C1 segment of cervical spinal cord (tissue), 14 donors: ENCODE measurements around the gene C21orf91.
"Not testable (repeated sequence)": the region's sequence is repeated elsewhere in the genome, so short reads cannot be mapped to it uniquely, and the experiment has no call there.

Experiments used
- DNase-seq, 14 donors: peaks; one replicate each; lab custom pipeline; 2025; lab: John Stamatoyannopoulos, UW

Gene C21orf91

GRCh38 chr21:17779496-17779895, 39.7 kb downstream of the C21orf91 start:
- no peak for DNase-seq

DNA sequence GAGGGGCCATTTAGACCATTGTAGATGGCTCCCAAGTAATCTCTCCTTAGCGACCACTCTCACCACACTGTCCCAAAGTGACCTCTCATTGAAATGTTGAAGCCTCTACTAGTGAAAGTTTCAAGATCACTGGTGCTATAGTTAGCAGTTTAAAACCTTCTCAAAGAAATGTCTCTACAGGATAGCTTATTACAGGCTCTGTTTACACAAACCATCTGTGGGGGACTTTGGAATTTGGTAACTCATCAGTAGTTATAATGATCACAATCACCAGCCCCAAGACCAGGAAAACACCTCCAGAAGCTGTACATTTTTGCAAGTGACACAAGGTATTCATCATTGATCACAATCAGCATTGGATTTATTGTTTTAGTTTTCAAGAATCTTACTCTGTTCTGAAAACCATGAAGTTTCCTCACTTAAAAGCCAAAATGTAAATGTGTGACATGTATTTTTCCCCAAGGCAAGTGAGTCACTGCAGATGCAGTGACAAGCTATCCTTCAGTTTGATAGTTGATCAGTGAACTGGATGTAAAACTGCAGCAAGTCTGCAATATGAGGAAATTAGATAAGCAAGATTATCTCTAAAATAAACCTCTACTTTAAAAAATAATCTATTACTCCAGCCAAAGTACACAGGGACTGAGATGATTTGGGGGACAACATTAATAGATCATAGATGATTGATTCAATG, 41.9 kb downstream of the C21orf91 start:
- DNase-seq: no peak

GRCh38 chr21:17775431-17776126, 43.6 kb downstream of the C21orf91 start:
- no peak for DNase-seq

GRCh38 chr21:17775021-17775420, 44.1 kb downstream of the C21orf91 start:
- not testable (repeated sequence) for DNase-seq

DNA sequence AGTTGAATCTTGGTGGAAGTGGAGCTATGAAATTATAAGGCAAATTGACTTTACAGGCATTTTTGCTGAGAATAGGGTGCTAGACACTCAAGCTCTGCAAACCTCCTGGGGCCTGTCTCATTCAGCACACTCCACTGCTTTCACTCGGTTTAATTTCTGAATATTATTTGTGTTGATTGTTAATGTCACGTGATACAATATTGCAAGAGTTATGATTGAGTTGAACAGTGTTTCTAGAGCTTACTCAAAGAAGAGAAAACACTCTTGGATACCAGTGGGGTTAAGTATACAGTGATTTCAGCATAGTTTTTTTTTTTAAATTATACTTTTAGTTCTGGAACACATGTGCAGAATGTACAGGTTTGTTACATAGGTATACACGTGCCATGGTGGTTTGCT, 49.7 kb downstream of the C21orf91 start:
- DNase-seq: no peak

- no peak for DNase-seq
These were observed 50.2 kb downstream of the C21orf91 start for GRCh38 chr21:17768840-17769446.

- DNase-seq: no peak
These were observed 53.9 kb downstream of the C21orf91 start for GRCh38 chr21:17765207-17765606.

DNA sequence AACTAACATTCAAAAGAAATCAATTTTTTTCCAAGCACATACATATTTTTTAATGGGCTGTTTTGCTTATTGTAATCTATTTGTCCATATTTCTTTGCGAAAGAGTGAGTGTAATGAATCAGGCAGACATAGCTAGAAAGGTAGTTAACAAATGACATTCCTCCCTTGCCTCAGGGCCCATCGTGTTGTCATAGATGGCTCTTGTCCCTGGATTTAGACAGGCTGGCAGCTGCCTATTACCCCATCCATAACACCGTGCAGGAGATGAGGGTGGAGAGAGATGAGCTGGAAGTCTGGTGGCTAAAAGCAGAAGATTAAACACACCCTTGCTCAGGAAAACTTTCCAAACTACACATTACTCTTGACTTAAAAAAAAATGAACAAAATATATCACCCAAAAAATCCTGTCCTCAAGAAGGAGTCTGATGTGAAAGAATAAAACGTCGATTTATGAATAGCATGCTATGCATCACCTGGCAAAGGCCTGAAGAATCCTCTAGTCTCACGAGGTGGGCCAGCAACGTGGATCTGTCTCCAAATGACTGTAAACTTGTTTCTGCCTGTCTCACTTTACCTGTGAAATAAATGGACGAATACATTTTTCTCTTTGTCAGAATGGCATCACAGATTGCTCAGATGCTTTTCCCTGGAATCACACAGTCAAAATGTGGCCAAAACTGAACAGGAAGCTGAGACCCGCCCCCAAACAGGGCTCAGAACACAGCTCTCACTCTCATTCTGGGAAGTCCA, 55.7 kb downstream of the C21orf91 start:
- DNase-seq: no peak

DNA sequence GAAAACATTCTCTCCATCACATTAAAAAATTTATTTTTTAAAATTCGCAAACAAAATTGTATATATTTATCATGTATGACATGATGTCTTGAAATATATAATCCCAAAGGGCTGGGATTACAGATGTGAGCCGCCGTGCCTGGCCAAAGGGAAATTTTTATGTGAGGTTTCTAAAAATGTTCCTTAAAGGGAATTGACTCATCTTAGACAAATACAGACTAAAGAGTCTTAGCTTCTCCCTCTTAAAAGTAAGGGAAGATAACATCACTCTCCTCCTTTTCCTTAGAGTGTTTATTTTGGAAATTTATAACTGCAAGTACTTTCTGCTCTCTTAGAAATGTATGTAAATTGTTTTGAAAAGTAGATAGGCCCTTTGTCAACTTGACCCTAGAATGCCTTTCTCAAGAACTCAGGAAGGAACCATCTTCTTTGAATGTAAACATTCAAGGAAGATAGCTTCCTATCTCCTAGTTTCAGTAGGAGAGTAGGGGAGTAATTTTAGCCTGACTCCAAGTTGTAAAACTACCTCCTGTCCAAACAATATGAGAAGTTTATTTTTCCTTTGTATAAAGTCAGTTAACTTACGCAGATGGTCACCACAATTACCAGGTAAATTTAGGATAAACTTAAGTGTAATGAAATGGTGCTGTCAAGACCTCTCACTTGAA, 59.5 kb downstream of the C21orf91 start:
- DNase-seq: no peak

DNA sequence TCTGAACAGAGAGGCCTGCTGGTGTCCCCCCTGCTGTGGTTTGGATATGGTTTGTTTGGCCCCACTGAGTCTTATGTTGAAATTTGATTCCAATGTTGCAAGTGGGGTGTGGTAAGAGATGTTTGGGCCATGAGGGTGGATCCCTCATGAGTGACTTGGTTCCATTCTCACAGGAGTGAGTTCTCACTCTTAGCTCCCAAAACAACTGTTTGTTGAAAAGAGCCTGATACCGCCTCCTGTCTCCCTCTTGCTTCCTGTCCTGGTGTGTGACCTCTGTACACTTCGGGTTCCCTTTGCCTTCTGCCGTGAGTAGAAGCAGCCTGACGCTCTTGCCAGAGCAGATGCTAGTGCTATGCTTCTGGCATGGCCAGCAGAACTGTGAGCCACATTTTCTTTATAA, 60.5 kb downstream of the C21orf91 start:
- no peak for DNase-seq

- DNase-seq: no peak
These were observed 61.5 kb downstream of the C21orf91 start for GRCh38 chr21:17757671-17758070.

GRCh38 chr21:17753736-17754135, 65.4 kb downstream of the C21orf91 start:
- DNase-seq: no peak

DNA sequence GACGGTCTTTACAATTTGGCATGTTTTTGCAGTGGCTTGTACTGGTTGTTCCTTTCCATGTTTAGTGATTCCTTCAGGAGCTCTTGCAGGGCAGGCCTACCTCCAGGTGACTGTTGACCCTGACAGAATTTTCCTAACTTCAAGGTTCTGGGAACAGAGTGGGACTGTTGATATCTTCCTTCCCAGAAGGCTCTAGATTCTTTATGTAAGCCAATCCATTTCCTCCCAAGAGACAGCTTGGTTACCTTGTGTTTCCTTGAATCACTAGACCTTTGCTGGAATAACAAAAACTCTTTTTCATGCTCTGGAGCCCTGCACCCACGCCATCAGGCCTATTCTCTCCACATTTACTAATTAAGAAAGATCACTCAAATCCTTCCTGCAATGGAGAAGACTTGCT, 67.0 kb downstream of the C21orf91 start:
- no peak for DNase-seq

- no peak for DNase-seq
These were observed 72.2 kb downstream of the C21orf91 start for GRCh38 chr21:17746920-17747319.

GRCh38 chr21:17745086-17745485, 74.1 kb downstream of the C21orf91 start:
- no peak for DNase-seq

GRCh38 chr21:17742940-17743592, 76.1 kb downstream of the C21orf91 start:
- no peak for DNase-seq

DNA sequence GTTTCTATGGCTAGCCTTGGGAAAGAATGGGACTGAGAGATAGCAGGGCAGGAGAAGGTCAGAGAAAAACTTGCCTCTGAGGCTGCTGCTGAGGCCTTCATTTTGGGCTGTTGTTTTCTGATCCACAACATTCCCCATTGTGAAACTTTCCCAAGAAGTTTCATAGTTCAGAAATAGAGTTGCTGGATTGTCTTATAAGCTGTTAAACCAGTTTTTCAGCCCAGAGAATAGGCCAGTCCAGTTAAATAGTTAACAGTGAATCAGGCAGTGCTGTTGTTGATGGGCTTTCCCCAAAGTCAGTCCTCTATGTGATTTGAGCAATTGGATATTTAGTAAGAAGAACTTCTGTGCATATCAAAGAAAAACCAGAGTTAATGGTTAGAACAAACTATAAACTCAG, 77.0 kb downstream of the C21orf91 start:
- DNase-seq: no peak
